A549 (cell line): ENCODE measurements around the gene HOXB3. TPM values are rescaled to one million over a fixed set of nuclear protein-coding genes. Genes with fewer than 3 reads are reported as not detected.

Source experiments
- ATAC-seq, 2 experiments: fragments of 200-7000 bp in 1 of 2; fragments of >200 bp in 1 of 2; cut with Nextera tagmentation in 1 of 2; cut with Tn5 transposase in 1 of 2; 3 replicates each; pipeline versions ENCODE4 v1.8.0 to v1.9.1; 2018 to 2020; ENCODE audit warnings: mild to moderate bottlenecking in 1 of 2, moderate library complexity in 1 of 2
- CTCF ChIA-PET: fragments of 300-600 bp; sonication (Branson Sonifier 250); formaldehyde crosslinking; extraction: SDS; loops from one replicate; lab custom pipeline; 2021; ENCODE audit warnings: antibody characterized with exemption, inconsistent platforms; lab: Yijun Ruan, JAX
- POLR2A ChIA-PET: fragments of 350-600 bp; formaldehyde crosslinking; extraction: SDS; loops from one replicate; lab custom pipeline; 2021; ENCODE audit warnings: antibody characterized with exemption, inconsistent platforms; lab: Yijun Ruan, JAX
- DNase-seq, 2 experiments: peaks; one replicate each; pipeline versions ENCODE4 v3.0.0 to v3.0.0-alpha.2; 2011 to 2016; ENCODE audit warnings: low read depth in 1 of 2, low spot score in 1 of 2
- FAIRE-seq: peaks from 2 replicates; lab custom pipeline; 2011; peaks lifted over from hg19 to GRCh38; lab: Jason Lieb, UNC
- H3K27ac ChIP-seq, 2 experiments: fragments of >200 bp; sonication (Bioruptor Twin); formaldehyde crosslinking; 3 replicates each; pipeline ENCODE4 v1.5.1; 2016 to 2017
- H3K4me1 ChIP-seq: fragments of >200 bp; sonication (Bioruptor Twin); formaldehyde crosslinking; 3 replicates; pipeline ENCODE4 v1.6.1; 2016
- H3K4me2 ChIP-seq: fragments of >200 bp; sonication (Bioruptor Twin); formaldehyde crosslinking; 3 replicates; pipeline ENCODE4 v1.6.1; 2016
- H3K4me3 ChIP-seq: fragments of >200 bp; sonication (Bioruptor Twin); formaldehyde crosslinking; 3 replicates; pipeline ENCODE4 v1.5.1; 2016
- H3K9me3 ChIP-seq: fragments of >200 bp; sonication (Bioruptor Twin); formaldehyde crosslinking; 3 replicates; pipeline ENCODE4 v1.6.1; 2016
- EHMT2 ChIP-seq: fragments of 200-600 bp; sonication (generic); IDR thresholded peaks from 2 replicates; pipeline ENCODE4 v1.6.1; 2016; ENCODE audit warnings: antibody characterized with exemption, low read depth, mild to moderate bottlenecking, moderate library complexity
- GATA3 ChIP-seq: IDR thresholded peaks from 2 replicates; pipeline ENCODE4 v1.6.1; 2012; ENCODE audit warnings: borderline replicate concordance
- HDAC2 ChIP-seq: fragments of 200-600 bp; sonication (generic); IDR thresholded peaks from 2 replicates; pipeline ENCODE4 v1.6.1; 2016
- HOXB5 ChIP-seq: fragments of 250-450 bp; sonication (Bioruptor Pico); IDR thresholded peaks from 2 replicates; pipeline ENCODE4 v1.5.0; 2020; ENCODE audit warnings: mild to moderate bottlenecking, moderate library complexity
- JUN ChIP-seq, 2 experiments: fragments of >200 bp; sonication (Bioruptor Twin); formaldehyde crosslinking; IDR thresholded peaks; 2 replicates in 1 of 2; 3 replicates in 1 of 2; pipeline ENCODE4 v1.6.1; 2016 to 2017
- KDM1A ChIP-seq: fragments of 200-600 bp; sonication (generic); IDR thresholded peaks from 2 replicates; pipeline ENCODE4 v1.6.1; 2016; ENCODE audit warnings: low read depth, mild to moderate bottlenecking
- MAFK ChIP-seq: fragments of 450-650 bp; IDR thresholded peaks from 2 replicates; pipeline ENCODE4 v1.6.1; 2014; ENCODE audit not compliant: partially characterized antibody
- MAX ChIP-seq: IDR thresholded peaks from 2 replicates; pipeline ENCODE4 v1.6.1; 2012
- POLR2A ChIP-seq: IDR thresholded peaks from 2 replicates; pipeline ENCODE4 v1.6.1; 2012; ENCODE audit warnings: mild to moderate bottlenecking, low read length
- RAD21 ChIP-seq, 2 experiments: fragments of >200 bp in 1 of 2; sonication (Bioruptor Twin) in 1 of 2; formaldehyde crosslinking in 1 of 2; IDR thresholded peaks in 1 of 2; conservative IDR thresholded peaks in 1 of 2; 2 replicates in 1 of 2; 3 replicates in 1 of 2; pipeline ENCODE4 v1.6.1; 2012 to 2018; ENCODE audit warnings: inconsistent platforms in 1 of 2
- RCOR1 ChIP-seq: fragments of 150-350 bp; IDR thresholded peaks from 2 replicates; pipeline ENCODE4 v1.6.1; 2014; ENCODE audit warnings: antibody characterized with exemption, low read length, low read depth
- SMC3 ChIP-seq: fragments of >200 bp; sonication (Bioruptor Twin); formaldehyde crosslinking; IDR thresholded peaks from 3 replicates; pipeline ENCODE4 v1.6.1; 2018; ENCODE audit warnings: inconsistent platforms
- ZC3H11A ChIP-seq: fragments of 450-650 bp; IDR thresholded peaks from 2 replicates; pipeline ENCODE4 v1.6.1; 2014; ENCODE audit warnings: antibody characterized with exemption, mild to moderate bottlenecking
- ZNF302 ChIP-seq: fragments of 250-450 bp; sonication (Bioruptor Pico); IDR thresholded peaks from 2 replicates; pipeline ENCODE4 v1.9.0; 2021; ENCODE audit warnings: inconsistent platforms, mild to moderate bottlenecking, moderate library complexity
- WGBS: methylation state at CpG from one replicate; pipeline ENCODE4 v1.1.6; 2017; ENCODE audit errors: missing lambda C conversion rate; 5-methylcytosine and 5-hydroxymethylcytosine counted together
- polyA plus RNA-seq, 4 experiments: library from polyadenylated mRNA; depleted of rRNA in 3 of 4; stranded (reverse); fragments of >200 nt; fragmentation: RNase III in 1 of 4; extraction: RNeasy Plus Mini Kit Qiagen cat#74134 plus additional on column Dnase treatment in 1 of 4; gene quantifications; 2 replicates in 3 of 4; 3 replicates in 1 of 4; pipeline ENCODE4 v1.2.3, GENCODE V29; 2011 to 2017
- TF ChIP-seq, protein P1 (sequence below): fragments of >200 bp; sonication (Bioruptor Twin); formaldehyde crosslinking; IDR thresholded peaks from 3 replicates; pipeline ENCODE4 v1.5.1; 2016

HOXB3 gene
- polyA plus RNA-seq, 2 of the 4 experiments (the other 2 are of a cell fraction): 8.6 to 17.0 TPM

DNA sequence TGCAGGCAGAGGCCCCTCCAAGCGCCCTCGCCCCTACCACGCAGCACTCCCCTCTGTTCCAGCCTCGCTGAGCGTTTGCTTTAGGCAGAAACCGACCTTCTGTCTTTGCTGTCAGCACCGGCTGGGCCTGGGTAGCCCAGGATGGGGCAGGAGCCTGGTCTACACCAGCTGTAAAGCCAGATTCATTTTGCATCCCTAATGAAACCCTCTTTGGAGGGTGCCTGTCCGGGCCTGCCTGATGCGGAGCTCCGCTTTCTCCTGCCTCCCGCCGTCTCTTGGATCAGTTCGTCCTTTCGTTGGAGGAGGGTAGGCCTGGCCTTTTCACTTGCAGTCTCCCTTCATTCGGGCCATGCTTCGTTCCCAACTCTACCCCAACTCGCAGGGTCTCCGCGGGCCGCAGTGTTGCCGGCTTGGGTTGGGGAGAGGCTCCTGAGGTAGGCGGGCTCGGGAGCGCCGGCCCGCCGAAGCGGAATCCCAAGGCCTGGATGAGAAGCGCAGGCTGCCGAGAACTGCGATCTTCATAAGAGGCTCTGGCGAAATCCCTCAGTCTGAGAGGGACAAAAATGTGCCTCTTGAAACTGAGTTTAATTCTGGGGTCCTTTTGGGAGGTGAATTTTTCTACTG, 29.9 kb upstream of the HOXB3 start:
- H3K4me2 ChIP-seq: no peak overlapping the region
- ChIA-PET POLR2A (no interaction called here), CTCF (interaction anchor here (0.7 to 9.7 kb wide), 14 partner anchors 7 to 594 kb away, joined by 3 to 84 read pairs (median 8); partner anchors contain the start of gene HOXB7)
- TF ChIP-seq ZNF302 (no peak), RCOR1 (no peak), POLR2A (0 out of 2 replicates have a peak, but pooled peaks have one; percentile 6), HDAC2 (no peak)
- DNase-seq (no peak), FAIRE-seq (no peak), ATAC-seq (no peak)
- 88% methylated on average over 32 of the region's 32 CpGs for WGBS
- H3K4me3 ChIP-seq: no peak overlapping the region
- H3K9me3 ChIP-seq: no peaks in the 10 kb centered on the region
- H3K4me1 ChIP-seq: peaks cover 15% of the 10 kb centered on the region
- H3K27ac ChIP-seq: no peak overlapping the region

DNA sequence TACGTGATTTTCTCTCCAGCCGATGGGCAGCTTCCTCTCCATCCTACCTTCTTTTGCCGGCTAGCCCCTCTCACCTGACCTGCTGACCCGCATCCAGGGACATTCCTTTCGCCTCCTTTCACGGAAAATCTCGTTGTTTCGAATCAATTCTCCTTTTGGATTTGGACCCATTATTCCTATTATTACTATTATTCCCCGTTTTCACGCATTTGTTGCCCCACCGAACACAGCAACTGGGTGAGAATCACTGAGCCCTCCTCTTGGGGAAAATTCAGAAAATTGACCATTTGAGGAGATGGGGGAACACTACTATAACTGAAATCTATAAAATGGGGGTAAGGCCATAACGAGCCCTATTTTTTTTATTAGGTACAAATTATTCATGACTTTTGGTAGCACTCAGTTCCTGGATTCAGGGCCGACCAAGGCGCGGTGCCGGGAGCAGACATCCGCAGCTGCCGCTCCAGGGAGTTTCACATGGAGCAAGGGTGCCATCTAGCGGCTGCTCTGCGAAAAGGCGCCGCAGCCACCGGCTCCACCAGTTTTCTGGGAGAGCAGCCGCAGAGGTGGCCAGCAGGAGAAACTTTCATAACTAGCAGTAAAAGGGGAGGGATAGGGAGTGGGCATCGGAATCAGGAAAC, 28.3 kb upstream of the HOXB3 start:
- POLR2A ChIA-PET: interaction anchor here (1.3 kb wide), 1 partner anchor 14 kb away, joined by 4 read pairs; the partner anchor contains the start of gene HOXB6
- WGBS: 27% methylated on average over 25 of the region's 25 CpGs
- H3K27ac ChIP-seq: no peak overlapping the region

DNA sequence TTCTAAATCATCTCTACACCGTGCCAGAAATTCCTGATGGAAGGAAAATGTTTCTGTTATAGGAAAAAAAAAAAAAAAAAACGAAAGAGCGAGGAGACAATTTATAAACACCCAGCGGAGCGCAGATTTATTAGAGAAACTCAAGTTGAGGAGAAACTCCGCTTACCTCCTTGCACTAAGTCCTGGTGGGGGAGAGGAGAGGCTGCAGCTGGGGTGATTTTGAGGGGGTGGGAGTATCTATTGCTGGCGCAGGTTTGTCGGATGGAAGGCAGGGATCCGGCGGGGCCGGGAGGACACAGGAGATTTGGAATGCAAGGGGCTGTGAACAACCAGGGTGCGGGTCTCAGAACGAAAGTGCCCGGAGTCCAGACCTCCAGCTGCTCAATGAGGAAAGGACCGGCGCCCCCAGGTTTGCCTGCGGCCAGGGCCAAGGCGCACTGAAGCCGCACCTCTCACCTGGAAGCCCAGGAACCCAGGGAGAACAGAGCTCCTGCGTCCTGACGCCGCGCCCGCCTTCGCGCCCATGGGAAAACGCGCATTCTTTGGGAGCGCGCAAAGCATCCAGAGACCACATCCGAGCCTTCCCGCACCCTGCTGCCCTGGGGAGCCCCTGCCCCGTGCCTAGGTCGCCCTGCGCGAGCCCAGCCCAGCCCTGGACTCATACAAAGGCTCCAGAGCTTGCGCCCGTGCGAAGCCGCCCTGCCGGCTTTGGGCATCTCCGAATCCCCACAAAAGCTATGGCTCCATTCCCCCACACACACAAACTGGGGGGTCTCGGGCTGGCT, 27.6 kb upstream of the HOXB3 start:
- TF ChIP-seq SMC3: no peak
- TF ChIP-seq MAFK: no peak
- TF ChIP-seq ZC3H11A: no peak
- no peak for TF ChIP-seq EHMT2
- no peak for TF ChIP-seq ZNF302
- no peak for TF ChIP-seq KDM1A
- Histone ChIP-seq H3K4me1 (peaks cover 12% of the 10 kb centered on the region), H3K4me3 (no peak overlapping the region), H3K27ac (no peak overlapping the region), H3K4me2 (no peak overlapping the region), H3K9me3 (no peaks in the 10 kb centered on the region)
- DNase-seq: no peak
- WGBS: 85% methylated on average over 43 of the region's 43 CpGs
- POLR2A ChIA-PET: interaction anchor here (0.6 to 1.3 kb wide), 2 partner anchors 13 to 487 kb away, joined by 4 to 5 read pairs; partner anchors contain the start of gene HOXB6
- CTCF ChIA-PET: interaction anchor here (0.7 to 9.7 kb wide), 78 partner anchors 8 to 591 kb away, joined by 3 to 84 read pairs (median 5); partner anchors contain the start of gene HOXB7
- no peak for ATAC-seq
- no peak for FAIRE-seq

More for the DNA sequence above, 28.3 kb upstream of the HOXB3 start:
- Histone ChIP-seq H3K4me3 (no peak overlapping the region), H3K4me2 (peak overlapping the region; percentile 41; the same call in 2 of the 3 replicates), H3K9me3 (no peaks in the 10 kb centered on the region), H3K4me1 (peaks cover 12% of the 10 kb centered on the region)
- TF ChIP-seq, protein P1, sequence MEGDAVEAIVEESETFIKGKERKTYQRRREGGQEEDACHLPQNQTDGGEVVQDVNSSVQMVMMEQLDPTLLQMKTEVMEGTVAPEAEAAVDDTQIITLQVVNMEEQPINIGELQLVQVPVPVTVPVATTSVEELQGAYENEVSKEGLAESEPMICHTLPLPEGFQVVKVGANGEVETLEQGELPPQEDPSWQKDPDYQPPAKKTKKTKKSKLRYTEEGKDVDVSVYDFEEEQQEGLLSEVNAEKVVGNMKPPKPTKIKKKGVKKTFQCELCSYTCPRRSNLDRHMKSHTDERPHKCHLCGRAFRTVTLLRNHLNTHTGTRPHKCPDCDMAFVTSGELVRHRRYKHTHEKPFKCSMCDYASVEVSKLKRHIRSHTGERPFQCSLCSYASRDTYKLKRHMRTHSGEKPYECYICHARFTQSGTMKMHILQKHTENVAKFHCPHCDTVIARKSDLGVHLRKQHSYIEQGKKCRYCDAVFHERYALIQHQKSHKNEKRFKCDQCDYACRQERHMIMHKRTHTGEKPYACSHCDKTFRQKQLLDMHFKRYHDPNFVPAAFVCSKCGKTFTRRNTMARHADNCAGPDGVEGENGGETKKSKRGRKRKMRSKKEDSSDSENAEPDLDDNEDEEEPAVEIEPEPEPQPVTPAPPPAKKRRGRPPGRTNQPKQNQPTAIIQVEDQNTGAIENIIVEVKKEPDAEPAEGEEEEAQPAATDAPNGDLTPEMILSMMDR: peak; percentile 99
- TF ChIP-seq HOXB5 (CRISPR knock-in tag) (no peak), JUN (IDR thresholded peaks at IDR 0.05) (peak in 1 of 2 experiments; percentile 39; a peak in 1 of 5 replicates), RAD21 (conservative IDR thresholded peaks at IDR 0.05 in 1 of 2, IDR thresholded peaks at IDR 0.05 in 1 of 2) (peak; percentile 97 to 99), SMC3 (peak; percentile 95), GATA3 (no peak), MAX (peak; percentile 41; the same call in 1 of the 2 replicates)
- peak; percentile 74 to 78 for ATAC-seq
- peak; percentile 86 to 97 for DNase-seq
- peak; percentile 93 for FAIRE-seq
- CTCF ChIA-PET: interaction anchor here (0.6 to 9.7 kb wide), 89 partner anchors 9 to 592 kb away, joined by 3 to 84 read pairs (median 4); partner anchors contain the start of gene HOXB7
